Temporal lobe (tissue), 2 donors: Measurements from ENCODE around the gene TMEM150A. TPM values are rescaled to one million over a fixed set of nuclear protein-coding genes. Genes with fewer than 3 reads are reported as not detected.

Experiments used
- small RNA-seq: library from RNA; depleted of rRNA; stranded (forward); fragments of <200 nt; gene quantifications from one replicate; pipeline ENCODE3, GENCODE V24; 2014; ENCODE audit warnings: low replicate concordance
- total RNA-seq: library from RNA; depleted of rRNA; stranded (reverse); fragments of >200 nt; gene quantifications from one replicate; pipeline ENCODE4 v1.2.3, GENCODE V29; 2014

TMEM150A gene
- total RNA-seq, 1 donor from 2014 or later: 4.2 TPM

Small RNAs within 50 kb of the gene (small RNA-seq; reads per million reads assigned to genes)
- gene RN7SL126P: not detected

Other genes starting within 250 kb of the TMEM150A start
- gene RETSAT, start 248.2 kb downstream of the TMEM150A start, total RNA-seq: 10.3 TPM
- 19.7 TPM for gene ELMOD3, start 247.9 kb downstream of the TMEM150A start, total RNA-seq
- 7.6 TPM for gene CAPG, start 192.3 kb downstream of the TMEM150A start, total RNA-seq
- 0.74 TPM for gene SH2D6, start 184.0 kb downstream of the TMEM150A start, total RNA-seq
- gene MAT2A, start 63.5 kb downstream of the TMEM150A start, total RNA-seq: 66.4 TPM
- gene GGCX, start 41.2 kb downstream of the TMEM150A start, total RNA-seq: 13.3 TPM
- gene VAMP8, start 25.1 kb downstream of the TMEM150A start, total RNA-seq: 0.74 TPM
- gene VAMP5, start 18.3 kb downstream of the TMEM150A start, total RNA-seq: 3.4 TPM
- 38.8 TPM for gene RNF181, start 7.0 kb downstream of the TMEM150A start, total RNA-seq
- 16.0 TPM for gene C2orf68, start 9.4 kb upstream of the TMEM150A start, total RNA-seq
- 30.7 TPM for gene USP39, start 13.5 kb upstream of the TMEM150A start, total RNA-seq
- 0.25 TPM for gene SFTPB, start 65.5 kb upstream of the TMEM150A start, total RNA-seq
- gene GNLY, start 91.7 kb upstream of the TMEM150A start, total RNA-seq: not detected
- gene ATOH8, start 151.3 kb upstream of the TMEM150A start, total RNA-seq: 1.7 TPM